ENCODE results near the gene NDUFB2.

GRCh38 chr7:140702774-140703173 is 6.3 kb downstream of the NDUFB2 start:
- TF ChIP-seq CTCF (IDR thresholded peaks at IDR 0.05) (no peak), POLR2A (IDR thresholded peaks at IDR 0.05) (no peak), POLR2AphosphoS5 (IDR thresholded peaks at IDR 0.05) (no peak), EP300 (IDR thresholded peaks at IDR 0.05; ENCODE audit: low read depth) (no peak)

All from transverse colon (tissue), 4 donors.